Effector memory CD8-positive, alpha-beta T cell (primary cell): ENCODE measurements around the gene DDX39B.

ENCODE experiments used
- ATAC-seq: fragments of 150-1000 bp; cut with Tn5 transposase; replicated peaks from 2 replicates; pipeline ENCODE4 v1.10.0; 2021; ENCODE audit warnings: mild to moderate bottlenecking, moderate library complexity
- DNase-seq, 3 experiments: peaks; one replicate each; pipeline ENCODE4 v3.0.0; 2021
- H3K27ac Mint-ChIP-seq, 2 donors: one replicate each; pipeline ENCODE4 v1.8.0; 2022; ENCODE audit warnings: mild to moderate bottlenecking in 2 of 2, mixed read lengths in 2 of 2, moderate library complexity in 2 of 2
- H3K27me3 Mint-ChIP-seq, 2 donors: one replicate each; pipeline ENCODE4 v1.8.0; 2022; ENCODE audit warnings: mixed read lengths in 2 of 2
- H3K36me3 Mint-ChIP-seq: one replicate; pipeline ENCODE4 v1.8.0; 2022; ENCODE audit warnings: mild to moderate bottlenecking, moderate library complexity, mixed read lengths; ENCODE audit not compliant: insufficient read depth
- H3K4me1 Mint-ChIP-seq, 2 donors: one replicate each; pipeline ENCODE4 v1.8.0; 2022; ENCODE audit warnings: low read depth in 2 of 2, mixed read lengths in 2 of 2
- H3K4me3 Mint-ChIP-seq, 2 donors: one replicate each; pipeline ENCODE4 v1.8.0; 2022; ENCODE audit warnings: mild to moderate bottlenecking in 2 of 2, mixed read lengths in 2 of 2, moderate library complexity in 2 of 2
- H3K9me3 Mint-ChIP-seq, 2 donors: one replicate each; pipeline ENCODE4 v1.8.0; 2022; ENCODE audit warnings: mixed read lengths in 2 of 2

The DDX39B gene

GRCh38 chr6:31533455-31533841 lies 8.4 kb downstream of the DDX39B start:
- Mint-ChIP-seq H3K4me3 (no peak overlapping the region), H3K27ac (peak overlapping the region in 1 of 2 donors; percentile 51), H3K36me3 (peaks cover 92% of the 10 kb centered on the region), H3K9me3 (no peaks in the 10 kb centered on the region), H3K4me1 (peaks cover 25 to 37% of the 10 kb centered on the region in 2 donors), H3K27me3 (no peaks in the 10 kb centered on the region)
- ATAC-seq: no peak
- no peak for DNase-seq

- Mint-ChIP-seq H3K4me1 (peaks cover 22 to 33% of the 10 kb centered on the region in 2 donors), H3K27me3 (no peaks in the 10 kb centered on the region), H3K36me3 (peaks cover 86% of the 10 kb centered on the region), H3K4me3 (no peak overlapping the region), H3K9me3 (no peaks in the 10 kb centered on the region), H3K27ac (peak overlapping the region; percentile 51 to 60)
- no peak for DNase-seq
- no peak for ATAC-seq
Measured at GRCh38 chr6:31532644-31533454, 9.0 kb downstream of the DDX39B start.

GRCh38 chr6:31531771-31532643 lies 9.8 kb downstream of the DDX39B start:
- ATAC-seq: no peak
- Mint-ChIP-seq H3K4me3 (no peak overlapping the region), H3K27me3 (no peaks in the 10 kb centered on the region), H3K4me1 (peaks cover 20 to 33% of the 10 kb centered on the region in 2 donors), H3K9me3 (no peaks in the 10 kb centered on the region), H3K36me3 (peaks cover 81% of the 10 kb centered on the region), H3K27ac (peak overlapping the region; percentile 46 to 60)
- DNase-seq: no peak

- H3K27ac Mint-ChIP-seq: no peak overlapping the region
- DNase-seq (no peak), ATAC-seq (no peak)
- H3K9me3 Mint-ChIP-seq: no peaks in the 10 kb centered on the region
- peaks cover 16 to 33% of the 10 kb centered on the region in 2 donors for H3K4me1 Mint-ChIP-seq
- no peaks in the 10 kb centered on the region for H3K27me3 Mint-ChIP-seq
- peaks cover 73% of the 10 kb centered on the region for H3K36me3 Mint-ChIP-seq
- H3K4me3 Mint-ChIP-seq: no peak overlapping the region
Measured at GRCh38 chr6:31531162-31531561, 10.6 kb downstream of the DDX39B start.

- Mint-ChIP-seq H3K27me3 (no peaks in the 10 kb centered on the region), H3K36me3 (peaks cover 68% of the 10 kb centered on the region), H3K4me3 (no peak overlapping the region), H3K4me1 (peaks cover 14 to 33% of the 10 kb centered on the region in 2 donors), H3K9me3 (no peaks in the 10 kb centered on the region), H3K27ac (no peak overlapping the region)
- no peak for DNase-seq
- ATAC-seq: no peak
Measured at GRCh38 chr6:31530659-31531058, 11.1 kb downstream of the DDX39B start.

GRCh38 chr6:31529329-31530150 lies 12.3 kb downstream of the DDX39B start:
- no peak overlapping the region for H3K4me3 Mint-ChIP-seq
- no peaks in the 10 kb centered on the region for H3K9me3 Mint-ChIP-seq
- DNase-seq (no peak), ATAC-seq (peak; percentile 16)
- peaks cover 14 to 26% of the 10 kb centered on the region in 2 donors for H3K4me1 Mint-ChIP-seq
- peak overlapping the region; percentile 84 to 85 for H3K27ac Mint-ChIP-seq
- H3K27me3 Mint-ChIP-seq: no peaks in the 10 kb centered on the region
- H3K36me3 Mint-ChIP-seq: peaks cover 57% of the 10 kb centered on the region

- no peaks in the 10 kb centered on the region for H3K9me3 Mint-ChIP-seq
- peaks cover 14 to 26% of the 10 kb centered on the region in 2 donors for H3K4me1 Mint-ChIP-seq
- H3K27ac Mint-ChIP-seq: peak within 1 kb of the TSS; percentile 84 to 85
- no peaks in the 10 kb centered on the region for H3K27me3 Mint-ChIP-seq
- DNase-seq (no peak), ATAC-seq (peak; percentile 5)
- peaks cover 50% of the 10 kb centered on the region for H3K36me3 Mint-ChIP-seq
- no peak within 1 kb of the TSS for H3K4me3 Mint-ChIP-seq
Measured at GRCh38 chr6:31528821-31529328, 12.9 kb downstream of the DDX39B start, which contains the start of gene MCCD1. TSS of gene MCCD1 (plus strand) at chr6:31528962. CDS start at chr6:31529015, 53 bp downstream.

GRCh38 chr6:31528307-31528777 lies 13.5 kb downstream of the DDX39B start:
- DNase-seq: no peak
- Mint-ChIP-seq H3K27ac (peak overlapping the region; percentile 84 to 85), H3K36me3 (peaks cover 45% of the 10 kb centered on the region), H3K9me3 (no peaks in the 10 kb centered on the region), H3K4me1 (peaks cover 14 to 24% of the 10 kb centered on the region in 2 donors), H3K4me3 (no peak overlapping the region), H3K27me3 (no peaks in the 10 kb centered on the region)
- no peak for ATAC-seq

- H3K27me3 Mint-ChIP-seq: no peaks in the 10 kb centered on the region
- peak overlapping the region in 1 of 2 donors; percentile 30 for H3K27ac Mint-ChIP-seq
- no peak overlapping the region for H3K4me3 Mint-ChIP-seq
- DNase-seq (no peak), ATAC-seq (no peak)
- H3K9me3 Mint-ChIP-seq: no peaks in the 10 kb centered on the region
- H3K36me3 Mint-ChIP-seq: peaks cover 24% of the 10 kb centered on the region
- H3K4me1 Mint-ChIP-seq: peaks cover 8 to 9% of the 10 kb centered on the region in 2 donors
Measured at GRCh38 chr6:31525932-31526591, 15.7 kb downstream of the DDX39B start.

- ATAC-seq: no peak
- DNase-seq: no peak
- Mint-ChIP-seq H3K4me1 (peaks cover 5 to 7% of the 10 kb centered on the region in 2 donors), H3K36me3 (peaks cover 18% of the 10 kb centered on the region), H3K27ac (peak overlapping the region in 1 of 2 donors; percentile 30), H3K9me3 (no peaks in the 10 kb centered on the region), H3K27me3 (no peaks in the 10 kb centered on the region), H3K4me3 (no peak overlapping the region)
Measured at GRCh38 chr6:31525553-31525931, 16.3 kb downstream of the DDX39B start.

- Mint-ChIP-seq H3K4me1 (peaks cover 0 to 4% of the 10 kb centered on the region in 2 donors), H3K4me3 (no peak overlapping the region), H3K27ac (no peak overlapping the region), H3K36me3 (no peaks in the 10 kb centered on the region), H3K9me3 (no peaks in the 10 kb centered on the region), H3K27me3 (no peaks in the 10 kb centered on the region)
- DNase-seq (no peak), ATAC-seq (no peak)
Measured at GRCh38 chr6:31521835-31522234, 20.0 kb downstream of the DDX39B start.

- H3K4me1 Mint-ChIP-seq: no peaks in the 10 kb centered on the region
- H3K27ac Mint-ChIP-seq: no peak overlapping the region
- DNase-seq (no peak), ATAC-seq (no peak)
- no peaks in the 10 kb centered on the region for H3K9me3 Mint-ChIP-seq
- peaks cover 0 to 9% of the 10 kb centered on the region in 2 donors for H3K27me3 Mint-ChIP-seq
- H3K4me3 Mint-ChIP-seq: no peak overlapping the region
- H3K36me3 Mint-ChIP-seq: peaks cover 24% of the 10 kb centered on the region
Measured at GRCh38 chr6:31513456-31514165, 28.2 kb downstream of the DDX39B start.
